Karpas-422 (cell line): ENCODE measurements around the gene HEYL. TPM values are rescaled to one million over a fixed set of nuclear protein-coding genes. Genes with fewer than 3 reads are reported as not detected.

Experiments used
- DNase-seq: peaks from one replicate; pipeline ENCODE4 v3.0.0-alpha.2; 2015
- H2AFZ ChIP-seq: fragments of 200-600 bp; sonication (generic); 2 replicates; pipeline ENCODE4 v1.6.1; 2014; ENCODE audit warnings: antibody characterized with exemption, low read length, mixed read lengths
- H3K27ac ChIP-seq: fragments of 200-600 bp; sonication (generic); 2 replicates; pipeline ENCODE4 v1.5.1; 2014; ENCODE audit warnings: mild to moderate bottlenecking, low read length, moderate library complexity
- H3K27me3 ChIP-seq: fragments of 200-600 bp; sonication (generic); 2 replicates; pipeline ENCODE4 v1.6.1; 2014; ENCODE audit warnings: low read length, mixed read lengths
- H3K36me3 ChIP-seq: fragments of 200-600 bp; sonication (generic); 2 replicates; pipeline ENCODE4 v1.6.1; 2014; ENCODE audit warnings: low read length, mixed read lengths; ENCODE audit not compliant: insufficient read depth
- H3K4me1 ChIP-seq: fragments of 200-600 bp; sonication (generic); 2 replicates; pipeline ENCODE4 v1.6.1; 2014; ENCODE audit warnings: mild to moderate bottlenecking, low read length, mixed read lengths
- H3K4me2 ChIP-seq: fragments of 200-600 bp; sonication (generic); 2 replicates; pipeline ENCODE4 v1.6.1; 2014; ENCODE audit warnings: low read length, low read depth, mild to moderate bottlenecking; ENCODE audit not compliant: poor library complexity, severe bottlenecking
- H3K4me3 ChIP-seq: fragments of 200-600 bp; sonication (generic); 2 replicates; pipeline ENCODE4 v1.5.1; 2014; ENCODE audit warnings: mild to moderate bottlenecking, antibody characterized with exemption, low read length, mixed read lengths
- H3K79me2 ChIP-seq: fragments of 200-600 bp; sonication (generic); 2 replicates; pipeline ENCODE4 v1.6.1; 2014; ENCODE audit warnings: mild to moderate bottlenecking, low read length, mixed read lengths
- H3K9ac ChIP-seq: fragments of 200-600 bp; sonication (generic); 2 replicates; pipeline ENCODE4 v1.6.0; 2014; ENCODE audit warnings: low read length
- H3K9me2 ChIP-seq: fragments of 200-600 bp; sonication (generic), shearing (Covaris generic); replicated peaks from 2 replicates; pipeline ENCODE4 v1.6.0; 2014; ENCODE audit warnings: mild to moderate bottlenecking, low read length, moderate library complexity; ENCODE audit not compliant: insufficient read depth
- H3K9me3 ChIP-seq: fragments of 300-700, 200-600 bp; sonication (generic); 2 replicates; pipeline ENCODE4 v1.6.1; 2014; ENCODE audit warnings: low read length, mixed read lengths
- H4K20me1 ChIP-seq: fragments of 200-600 bp; sonication (generic); 2 replicates; pipeline ENCODE4 v1.6.1; 2014; ENCODE audit warnings: mild to moderate bottlenecking, antibody characterized with exemption, low read length, low read depth; ENCODE audit not compliant: insufficient read depth
- total RNA-seq: library from RNA; depleted of rRNA; stranded (reverse); fragments of >200 nt; shearing (Covaris generic); gene quantifications from 2 replicates; pipeline ENCODE4 v1.2.3, GENCODE V29; 2014; ENCODE audit warnings: low replicate concordance

Gene HEYL
- total RNA-seq, 1 experiment from 2014 or later = not detected

DNA sequence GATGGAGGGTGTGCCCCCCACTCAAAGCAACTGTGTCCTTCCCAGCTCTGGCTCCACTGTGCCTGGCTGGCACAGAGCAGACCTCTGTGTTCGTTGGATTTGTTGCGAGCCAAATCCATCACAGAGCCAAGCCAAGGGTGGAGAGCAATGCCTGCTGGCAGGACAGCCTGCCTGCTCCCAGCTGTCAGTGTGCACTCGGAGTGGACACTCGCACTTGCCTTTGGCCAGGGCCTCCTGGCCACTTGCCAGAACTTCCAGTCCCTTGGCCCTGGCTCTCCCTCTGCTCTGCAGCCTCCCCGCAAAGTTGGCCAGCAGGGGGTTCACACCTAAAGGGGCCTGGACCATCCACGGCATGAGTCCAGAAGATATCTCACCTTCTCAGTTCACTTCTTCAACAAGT is 16.4 kb downstream of the HEYL start:
- Histone ChIP-seq H3K4me3 (no peak overlapping the region), H3K9ac (no peak overlapping the region), H2AFZ (no peak overlapping the region), H4K20me1 (peaks cover 3% of the 10 kb centered on the region; the same call in 1 of the 2 replicates), H3K79me2 (no peaks in the 10 kb centered on the region), H3K27ac (no peak overlapping the region), H3K9me3 (no peaks in the 10 kb centered on the region), H3K36me3 (no peaks in the 10 kb centered on the region), H3K27me3 (no peaks in the 10 kb centered on the region), H3K4me1 (peaks cover 16% of the 10 kb centered on the region), H3K4me2 (no peak overlapping the region), H3K9me2 (no peaks in the 10 kb centered on the region)
- no peak for DNase-seq

DNA sequence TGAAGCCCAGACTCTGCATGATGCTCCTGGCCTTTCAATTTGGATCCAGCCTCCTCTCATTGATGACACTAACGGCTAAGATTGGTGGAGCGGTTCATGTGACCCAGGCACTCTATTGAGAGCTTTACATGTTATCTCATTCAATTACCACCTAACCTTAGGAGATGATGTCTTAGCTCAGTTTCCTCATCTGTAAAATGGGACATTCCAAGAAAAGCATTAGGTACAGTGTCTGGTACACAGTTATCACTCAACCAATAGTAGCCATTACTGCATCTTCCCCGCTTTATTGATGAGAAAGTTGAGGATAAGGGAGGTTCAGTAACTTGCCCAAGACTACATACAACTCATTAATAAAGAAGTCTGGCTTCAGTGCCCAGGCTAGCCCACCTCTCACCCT is 17.0 kb downstream of the HEYL start:
- Histone ChIP-seq H3K9me2 (no peaks in the 10 kb centered on the region), H2AFZ (no peak overlapping the region), H3K27me3 (no peaks in the 10 kb centered on the region), H3K4me1 (peaks cover 16% of the 10 kb centered on the region), H3K36me3 (no peaks in the 10 kb centered on the region), H3K4me2 (no peak overlapping the region), H3K79me2 (no peaks in the 10 kb centered on the region), H3K9ac (no peak overlapping the region), H4K20me1 (peaks cover 3% of the 10 kb centered on the region; the same call in 1 of the 2 replicates), H3K9me3 (no peaks in the 10 kb centered on the region), H3K27ac (no peak overlapping the region), H3K4me3 (no peak overlapping the region)
- no peak for DNase-seq

- H3K79me2 ChIP-seq = no peaks in the 10 kb centered on the region
Observed at GRCh38 chr1:39620659-39621165, 18.7 kb downstream of the HEYL start.

DNA sequence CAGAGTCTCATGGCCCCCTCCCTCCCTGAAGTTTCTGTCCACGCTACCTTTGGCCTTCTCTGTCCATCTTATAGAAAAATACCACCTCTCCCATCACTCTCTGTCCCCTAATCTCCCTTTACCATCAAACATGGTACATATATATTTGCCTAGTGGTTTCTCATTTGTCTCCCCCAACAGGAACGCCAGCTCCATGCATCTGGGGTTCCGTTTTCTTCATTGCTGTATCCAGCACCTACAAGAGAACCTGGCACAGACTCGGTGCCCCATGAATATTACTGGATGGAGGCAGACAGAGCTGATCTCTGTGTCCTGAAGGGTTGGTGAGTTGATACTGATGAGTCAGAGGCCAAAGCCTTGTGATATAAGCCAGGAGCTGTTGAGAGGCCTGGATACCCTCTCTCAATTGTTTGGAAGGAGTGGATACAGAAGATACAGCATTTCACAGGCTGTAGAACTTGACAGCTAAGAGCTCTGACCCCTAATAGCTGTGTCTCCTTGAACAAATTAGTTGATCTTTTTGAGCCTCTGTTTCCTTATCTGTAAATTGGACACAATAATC is 21.9 kb downstream of the HEYL start:
- no peaks in the 10 kb centered on the region for H3K4me1 ChIP-seq
- H3K27ac ChIP-seq = no peak overlapping the region
- no peak for DNase-seq
- no peaks in the 10 kb centered on the region for H3K27me3 ChIP-seq
- no peaks in the 10 kb centered on the region for H4K20me1 ChIP-seq
- H3K36me3 ChIP-seq = no peaks in the 10 kb centered on the region
- no peaks in the 10 kb centered on the region for H3K79me2 ChIP-seq
- H3K9me2 ChIP-seq = no peaks in the 10 kb centered on the region
- H3K4me3 ChIP-seq = no peak overlapping the region
- no peaks in the 10 kb centered on the region for H3K9me3 ChIP-seq
- no peak overlapping the region for H3K9ac ChIP-seq
- H2AFZ ChIP-seq = no peak overlapping the region
- H3K4me2 ChIP-seq = no peak overlapping the region

More at GRCh38 chr1:39620659-39621165, 18.7 kb downstream of the HEYL start:
- Histone ChIP-seq H3K36me3 (no peaks in the 10 kb centered on the region), H3K9me2 (no peaks in the 10 kb centered on the region), H3K4me1 (peaks cover 12% of the 10 kb centered on the region), H3K9me3 (no peaks in the 10 kb centered on the region), H3K4me3 (no peak overlapping the region), H3K9ac (no peak overlapping the region), H4K20me1 (peaks cover 3% of the 10 kb centered on the region; the same call in 1 of the 2 replicates), H2AFZ (no peak overlapping the region), H3K27me3 (no peaks in the 10 kb centered on the region), H3K4me2 (no peak overlapping the region), H3K27ac (no peak overlapping the region)
- no peak for DNase-seq

DNA sequence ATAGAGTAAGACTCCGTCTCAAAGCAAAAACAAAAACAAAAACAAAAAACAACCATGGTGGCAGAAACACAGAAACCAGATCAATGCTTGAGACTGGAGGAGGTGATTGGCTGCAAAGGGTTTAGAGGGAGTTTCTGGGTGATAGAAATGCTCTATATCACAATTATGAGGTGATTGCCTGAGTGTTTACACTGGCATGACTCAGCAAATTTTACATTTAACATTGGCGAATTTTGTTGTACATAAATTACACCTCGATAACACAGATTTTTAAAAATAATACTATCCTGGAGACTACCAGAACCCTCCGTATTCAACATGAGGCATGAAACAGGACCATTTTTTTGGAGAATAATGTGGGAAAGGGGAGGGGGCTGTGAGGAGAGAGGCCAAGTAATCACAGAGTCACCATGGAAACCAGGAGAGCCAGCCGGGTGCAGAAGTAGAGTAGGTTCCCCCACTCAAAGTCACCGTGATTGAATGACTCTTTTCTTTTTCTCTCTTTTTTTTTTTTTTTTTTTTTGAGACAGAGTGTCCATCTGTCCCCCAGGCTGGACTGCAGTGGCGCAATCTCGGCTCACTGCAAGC is 24.3 kb downstream of the HEYL start:
- H2AFZ ChIP-seq = no peak overlapping the region
- no peak overlapping the region for H3K4me3 ChIP-seq

DNA sequence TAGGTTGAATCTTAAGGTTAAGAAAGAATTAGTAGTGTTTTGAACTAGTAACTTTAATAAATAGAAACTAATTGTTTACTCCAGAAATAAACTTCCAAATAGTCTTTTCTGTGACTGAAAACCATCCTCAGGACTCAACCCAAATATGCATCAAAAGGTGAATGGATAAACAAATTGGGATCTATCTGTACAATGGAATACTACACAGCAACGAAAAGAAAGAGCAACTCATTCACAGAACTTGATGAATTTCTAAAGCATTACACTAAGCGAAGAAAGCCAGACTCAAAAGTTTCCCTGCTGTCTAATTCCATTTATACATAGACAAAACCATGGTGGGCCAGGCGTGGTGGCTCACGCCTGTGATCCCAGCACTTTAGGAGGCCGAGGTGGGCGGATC is 25.0 kb downstream of the HEYL start:
- Histone ChIP-seq H4K20me1 (no peaks in the 10 kb centered on the region), H3K9me2 (no peaks in the 10 kb centered on the region), H3K79me2 (no peaks in the 10 kb centered on the region), H3K27me3 (no peaks in the 10 kb centered on the region), H3K36me3 (no peaks in the 10 kb centered on the region), H2AFZ (no peak overlapping the region), H3K9ac (no peak overlapping the region), H3K4me1 (no peaks in the 10 kb centered on the region), H3K4me2 (no peak overlapping the region), H3K27ac (no peak overlapping the region), H3K4me3 (no peak overlapping the region), H3K9me3 (no peaks in the 10 kb centered on the region)
- DNase-seq = no peak

More for the DNA sequence above, 24.3 kb downstream of the HEYL start:
- H3K27ac ChIP-seq = no peak overlapping the region
- H3K4me2 ChIP-seq = no peak overlapping the region
- no peaks in the 10 kb centered on the region for H3K9me3 ChIP-seq
- no peaks in the 10 kb centered on the region for H3K27me3 ChIP-seq
- no peak for DNase-seq
- no peaks in the 10 kb centered on the region for H3K9me2 ChIP-seq
- H3K79me2 ChIP-seq = no peaks in the 10 kb centered on the region
- no peaks in the 10 kb centered on the region for H3K4me1 ChIP-seq
- no peaks in the 10 kb centered on the region for H4K20me1 ChIP-seq
- no peaks in the 10 kb centered on the region for H3K36me3 ChIP-seq
- H3K9ac ChIP-seq = no peak overlapping the region

DNA sequence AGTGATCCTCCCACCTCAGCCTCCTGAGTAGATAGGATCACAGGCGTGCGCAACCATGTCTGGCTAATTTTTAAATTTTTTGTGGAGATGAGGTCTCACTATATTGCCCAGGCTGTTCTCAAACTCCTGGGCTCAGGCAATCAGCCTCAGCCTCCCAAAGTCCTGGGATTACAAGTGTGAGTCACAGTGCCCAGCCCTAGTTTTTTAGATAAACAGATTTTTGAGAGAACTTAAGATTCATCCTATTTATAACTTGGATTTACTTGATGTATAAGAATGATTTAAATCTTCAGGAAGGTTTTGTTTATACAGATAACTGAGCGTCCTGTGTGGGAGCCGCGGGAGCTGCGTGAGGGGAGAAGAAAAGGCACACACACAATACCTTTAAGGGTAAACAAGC is 26.2 kb downstream of the HEYL start:
- Histone ChIP-seq H3K9ac (no peak overlapping the region), H3K9me2 (no peaks in the 10 kb centered on the region), H3K4me2 (no peak overlapping the region), H3K9me3 (no peaks in the 10 kb centered on the region), H3K4me1 (no peaks in the 10 kb centered on the region), H3K36me3 (no peaks in the 10 kb centered on the region), H3K79me2 (no peaks in the 10 kb centered on the region), H3K27ac (no peak overlapping the region), H2AFZ (no peak overlapping the region), H4K20me1 (no peaks in the 10 kb centered on the region), H3K4me3 (no peak overlapping the region), H3K27me3 (no peaks in the 10 kb centered on the region)
- no peak for DNase-seq

DNA sequence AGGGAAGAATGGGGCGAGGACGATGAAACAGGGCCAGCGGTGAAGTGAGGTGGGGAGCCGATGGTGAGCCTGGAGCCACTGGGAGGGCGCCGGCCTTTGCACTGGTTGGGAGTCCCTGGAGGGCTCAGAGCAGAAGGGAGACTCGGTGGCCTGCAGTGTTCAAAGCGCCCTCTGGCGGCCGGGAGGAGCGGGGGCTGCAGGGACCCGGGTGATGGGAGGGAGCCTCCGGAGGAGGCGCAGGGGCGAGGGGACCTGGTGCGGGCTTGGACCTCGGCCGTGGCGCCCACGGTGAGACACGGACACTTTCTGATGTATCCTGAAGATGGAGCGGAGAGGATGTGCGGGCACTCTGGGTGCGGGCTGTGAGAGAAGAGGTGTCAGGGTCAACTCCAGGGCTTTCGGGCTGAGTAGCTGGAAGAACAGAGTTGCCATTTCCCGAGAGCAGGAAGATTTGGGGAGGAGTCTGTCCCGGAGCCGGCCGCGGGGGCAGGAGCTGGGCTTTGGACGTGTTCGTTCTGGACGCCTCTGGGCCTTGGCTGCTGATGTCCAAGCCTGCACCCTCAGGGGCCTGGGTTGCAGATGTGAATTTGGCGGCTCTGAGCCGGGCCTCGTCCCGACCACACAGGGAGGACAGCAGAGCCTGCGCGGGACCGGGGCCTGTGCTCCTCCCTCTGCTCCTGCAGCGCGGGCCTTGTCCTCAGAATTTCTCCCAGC is 29.7 kb downstream of the HEYL start:
- Histone ChIP-seq H2AFZ (no peak overlapping the region), H4K20me1 (no peaks in the 10 kb centered on the region)

More for the DNA sequence above, 29.7 kb downstream of the HEYL start:
- H3K36me3 ChIP-seq = no peaks in the 10 kb centered on the region
- no peaks in the 10 kb centered on the region for H3K27me3 ChIP-seq
- no peak overlapping the region for H3K4me3 ChIP-seq
- H3K27ac ChIP-seq = no peak overlapping the region
- no peaks in the 10 kb centered on the region for H3K9me2 ChIP-seq
- peaks cover 3% of the 10 kb centered on the region; the same call in 1 of the 2 replicates for H3K4me1 ChIP-seq
- no peak overlapping the region for H3K4me2 ChIP-seq
- no peak overlapping the region for H3K9ac ChIP-seq
- DNase-seq = peak; percentile 87
- H3K79me2 ChIP-seq = no peaks in the 10 kb centered on the region
- H3K9me3 ChIP-seq = no peaks in the 10 kb centered on the region
